Stimulated activated naive B cell treated with anti-CD40 and anti-IgM and Interleukin-4, amounts not matched to agents 10 μg/mL and 1 μg/mL and 100 μg/mL, for 72 hours (primary cell): ENCODE measurements around the gene ZSCAN12.
"Not testable (repeated sequence)": the region's sequence is repeated elsewhere in the genome, so short reads cannot be mapped to it uniquely, and the experiment has no call there.

ENCODE experiments used
- ATAC-seq, 2 donors: fragments of 150-1000 bp; cut with Tn5 transposase; replicated peaks; 2 replicates each; pipeline ENCODE4 v1.10.0; 2021; ENCODE audit warnings: moderate library complexity in 1 of 2
- DNase-seq: peaks from one replicate; pipeline ENCODE4 v3.0.0; 2021
- H3K27ac Mint-ChIP-seq: one replicate; pipeline ENCODE4 v1.8.0; 2022; ENCODE audit warnings: mild to moderate bottlenecking, mixed read lengths
- H3K27me3 Mint-ChIP-seq, 2 donors: one replicate each; pipeline ENCODE4 v1.8.0; 2022; ENCODE audit warnings: mixed read lengths in 2 of 2
- H3K36me3 Mint-ChIP-seq, 2 donors: one replicate each; pipeline ENCODE4 v1.8.0; 2022; ENCODE audit warnings: mixed read lengths in 2 of 2, mild to moderate bottlenecking in 1 of 2
- H3K4me1 Mint-ChIP-seq, 2 donors: one replicate each; pipeline ENCODE4 v1.8.0; 2022; ENCODE audit warnings: mixed read lengths in 2 of 2, mild to moderate bottlenecking in 1 of 2
- H3K4me3 Mint-ChIP-seq, 2 donors: one replicate each; pipeline ENCODE4 v1.8.0; 2022; ENCODE audit warnings: mild to moderate bottlenecking in 2 of 2, mixed read lengths in 2 of 2, moderate library complexity in 1 of 2
- H3K9me3 Mint-ChIP-seq, 2 donors: one replicate each; pipeline ENCODE4 v1.8.0; 2022; ENCODE audit warnings: mixed read lengths in 2 of 2, mild to moderate bottlenecking in 1 of 2

The ZSCAN12 gene

DNA sequence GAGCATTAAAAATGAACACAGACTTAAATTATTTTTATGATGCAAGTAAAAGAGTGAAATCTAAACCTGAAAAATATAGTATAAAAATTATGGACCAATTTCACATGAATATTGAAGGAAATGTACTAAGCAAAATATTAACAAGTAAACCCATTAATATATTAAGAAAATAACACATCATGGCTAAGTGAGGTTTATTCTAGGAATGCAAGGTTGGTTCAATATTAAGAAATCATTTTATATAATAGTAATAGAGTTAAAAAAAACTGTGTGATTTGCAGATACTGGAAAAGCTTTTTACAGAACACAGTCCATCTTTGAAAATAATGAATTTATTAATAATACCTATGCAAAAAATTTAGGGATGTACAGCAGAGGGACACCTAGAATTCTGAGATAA is 20.9 kb downstream of the ZSCAN12 start:
- H3K27me3 Mint-ChIP-seq, result no peaks in the 10 kb centered on the region
- peaks cover 16 to 30% of the 10 kb centered on the region in 2 donors for H3K4me1 Mint-ChIP-seq
- peaks cover 0 to 8% of the 10 kb centered on the region in 2 donors for H3K9me3 Mint-ChIP-seq
- ATAC-seq (no peak), DNase-seq (no peak)
- no peak overlapping the region for H3K27ac Mint-ChIP-seq
- peaks cover 39 to 48% of the 10 kb centered on the region in 2 donors for H3K36me3 Mint-ChIP-seq
- no peak overlapping the region for H3K4me3 Mint-ChIP-seq

DNA sequence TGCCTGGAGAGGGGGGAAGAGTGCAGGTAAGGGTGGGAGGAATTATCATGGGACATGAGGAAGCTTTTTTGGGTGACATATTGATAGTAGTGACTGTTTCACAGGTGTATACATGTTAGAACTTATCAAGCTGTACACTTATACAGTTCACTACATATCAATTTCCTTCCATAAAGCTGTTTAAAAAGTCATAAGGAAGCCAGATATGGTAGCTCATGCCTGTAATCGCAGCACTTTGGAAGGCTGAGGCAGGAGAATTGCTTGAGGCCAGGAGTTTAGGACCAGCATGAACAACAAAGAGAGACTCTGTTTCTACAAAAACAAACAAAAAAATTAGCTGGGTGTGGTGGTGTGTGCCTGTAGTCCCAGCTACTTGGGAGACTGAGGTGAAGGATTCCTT is 21.7 kb downstream of the ZSCAN12 start:
- Mint-ChIP-seq H3K27ac (no peak overlapping the region), H3K4me1 (peaks cover 10 to 22% of the 10 kb centered on the region in 2 donors), H3K36me3 (peaks cover 36 to 42% of the 10 kb centered on the region in 2 donors), H3K9me3 (peaks cover 0 to 5% of the 10 kb centered on the region in 2 donors), H3K4me3 (no peak overlapping the region), H3K27me3 (no peaks in the 10 kb centered on the region)
- DNase-seq (no peak), ATAC-seq (no peak)

DNA sequence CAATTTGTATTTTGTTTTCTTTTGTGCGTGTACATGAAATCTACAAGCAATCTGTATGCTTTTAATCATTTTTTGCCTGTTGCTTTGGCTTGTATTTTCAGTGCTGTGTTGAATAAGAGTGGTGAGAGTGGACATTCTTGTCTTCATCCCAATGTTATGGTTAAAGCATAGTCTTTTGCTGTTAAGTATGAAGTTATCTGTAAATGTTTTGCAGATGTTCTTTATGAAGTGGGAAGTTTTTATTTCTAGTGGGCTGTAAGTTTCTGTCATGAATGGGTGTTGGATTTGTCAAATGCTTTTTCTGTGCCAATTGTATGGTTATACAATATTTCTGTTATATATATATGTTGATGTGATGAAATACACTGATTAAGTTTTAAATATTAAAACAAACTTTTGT is 25.6 kb downstream of the ZSCAN12 start:
- Mint-ChIP-seq H3K4me3 (no peak overlapping the region), H3K27ac (no peak overlapping the region), H3K27me3 (no peaks in the 10 kb centered on the region), H3K9me3 (peaks cover 0 to 3% of the 10 kb centered on the region in 2 donors), H3K36me3 (peaks cover 10 to 12% of the 10 kb centered on the region in 2 donors), H3K4me1 (peaks cover 5 to 10% of the 10 kb centered on the region in 2 donors)
- ATAC-seq (no peak), DNase-seq (no peak)

DNA sequence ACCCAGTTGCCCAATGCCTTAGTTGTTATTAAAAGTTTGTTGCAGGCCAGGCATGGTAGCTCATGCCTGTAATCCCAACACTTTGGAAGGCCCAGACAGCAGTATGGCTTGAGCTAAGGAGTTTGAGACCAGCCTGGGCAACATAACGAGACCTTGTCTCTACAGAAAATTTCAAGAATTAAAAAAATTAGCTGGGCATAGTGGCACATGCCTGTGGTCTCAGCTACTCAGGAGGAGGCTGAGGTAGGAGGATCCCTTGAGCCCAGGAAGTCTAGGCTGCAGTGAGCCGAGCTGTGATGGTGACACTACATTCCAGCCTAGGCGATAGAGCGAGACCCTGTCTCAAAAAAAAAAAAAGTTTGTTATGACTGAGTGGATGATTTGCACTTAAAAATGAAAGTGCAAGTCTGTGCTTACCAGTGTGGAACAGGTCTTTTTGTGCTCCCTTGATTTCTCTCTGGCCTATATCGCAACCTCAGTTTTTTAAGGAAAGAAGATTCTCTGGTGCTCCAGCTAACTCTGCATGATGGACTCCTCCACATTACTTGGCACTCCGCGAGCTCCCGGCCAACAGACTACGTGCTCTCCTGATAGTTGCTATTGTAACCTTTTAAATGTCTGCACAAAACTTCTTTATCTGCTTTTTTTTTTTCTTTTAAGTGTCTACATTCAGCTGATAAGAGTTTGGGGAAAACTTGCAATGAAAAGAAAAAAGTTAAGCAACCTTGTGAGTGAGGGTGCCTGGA is 27.7 kb downstream of the ZSCAN12 start:
- Mint-ChIP-seq H3K27me3 (no peaks in the 10 kb centered on the region), H3K4me1 (peaks cover 8 to 20% of the 10 kb centered on the region in 2 donors), H3K27ac (no peak overlapping the region), H3K4me3 (peak overlapping the region in 1 of 2 donors; percentile 39), H3K9me3 (no peaks in the 10 kb centered on the region), H3K36me3 (peaks cover 13 to 16% of the 10 kb centered on the region in 2 donors)
- DNase-seq (no peak), ATAC-seq (peak; percentile 82 to 87)

DNA sequence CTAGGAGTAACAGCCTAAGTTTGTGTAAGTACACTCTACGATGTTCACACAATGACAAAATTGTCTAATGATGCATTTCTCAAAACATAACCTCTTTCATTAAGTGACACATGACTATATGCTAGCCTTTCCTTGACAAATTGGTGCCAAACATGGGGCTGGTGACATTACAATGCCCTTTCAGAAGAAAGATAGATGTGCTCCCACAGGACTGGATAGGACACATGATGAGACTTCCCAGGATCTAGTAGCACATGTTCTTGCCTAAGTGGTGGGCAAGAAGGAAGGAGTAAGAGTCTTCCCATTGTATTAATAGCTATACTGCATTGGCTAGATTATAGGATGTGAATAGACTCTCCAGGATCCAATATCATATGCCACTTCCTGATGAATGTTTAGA is 28.3 kb downstream of the ZSCAN12 start:
- H3K27me3 Mint-ChIP-seq, result no peaks in the 10 kb centered on the region
- H3K4me1 Mint-ChIP-seq, result peaks cover 8 to 20% of the 10 kb centered on the region in 2 donors
- no peak overlapping the region for H3K27ac Mint-ChIP-seq
- no peaks in the 10 kb centered on the region for H3K9me3 Mint-ChIP-seq
- H3K36me3 Mint-ChIP-seq, result peaks cover 16 to 19% of the 10 kb centered on the region in 2 donors
- H3K4me3 Mint-ChIP-seq, result no peak overlapping the region
- ATAC-seq, result no peak
- DNase-seq, result no peak

DNA sequence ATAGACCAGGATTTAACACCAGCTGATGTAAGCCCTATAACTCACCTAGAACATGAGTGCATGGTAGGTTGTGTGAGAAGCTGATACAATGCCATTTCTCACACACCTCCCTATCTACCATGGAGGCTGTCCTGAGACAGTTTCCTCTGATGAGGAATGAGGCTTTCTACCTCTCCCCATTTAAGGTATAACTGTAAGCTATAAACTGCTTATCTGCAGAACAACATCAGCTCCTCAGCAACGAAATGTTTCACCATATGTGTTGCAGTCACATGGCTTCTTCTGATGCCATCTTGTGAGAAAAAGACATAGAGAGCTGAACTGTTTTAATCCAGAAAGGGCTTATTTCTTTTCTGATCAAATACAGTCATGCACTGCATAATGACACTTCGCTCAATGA is 29.1 kb downstream of the ZSCAN12 start:
- DNase-seq (no peak), ATAC-seq (no peak)
- Mint-ChIP-seq H3K4me3 (no peak overlapping the region), H3K27me3 (no peaks in the 10 kb centered on the region), H3K9me3 (no peaks in the 10 kb centered on the region), H3K4me1 (peaks cover 8 to 20% of the 10 kb centered on the region in 2 donors), H3K36me3 (peaks cover 24 to 25% of the 10 kb centered on the region in 2 donors), H3K27ac (no peak overlapping the region)

DNA sequence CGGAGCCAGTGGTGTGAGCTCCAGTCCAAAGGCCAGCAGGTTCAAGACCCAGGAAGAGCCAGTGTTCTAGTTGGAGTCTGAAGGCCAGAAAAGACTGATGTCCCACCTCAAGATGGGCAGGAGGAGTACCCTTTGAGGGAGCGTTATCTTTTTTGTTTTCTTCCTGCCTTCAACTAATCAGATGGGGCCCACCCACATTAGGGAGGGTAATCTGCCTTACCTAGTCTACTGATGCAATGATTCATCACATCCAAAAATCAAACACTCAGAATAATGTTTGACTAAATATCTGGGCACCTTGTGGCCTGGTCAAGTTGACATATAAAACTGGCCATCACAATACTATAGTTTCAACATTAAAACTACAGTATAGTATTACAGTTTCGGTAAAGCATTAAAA is 30.1 kb downstream of the ZSCAN12 start:
- Mint-ChIP-seq H3K4me1 (peaks cover 8 to 20% of the 10 kb centered on the region in 2 donors), H3K9me3 (no peaks in the 10 kb centered on the region), H3K27ac (no peak overlapping the region), H3K4me3 (no peak overlapping the region), H3K27me3 (no peaks in the 10 kb centered on the region), H3K36me3 (peaks cover 28 to 30% of the 10 kb centered on the region in 2 donors)
- DNase-seq, result no peak
- no peak for ATAC-seq

DNA sequence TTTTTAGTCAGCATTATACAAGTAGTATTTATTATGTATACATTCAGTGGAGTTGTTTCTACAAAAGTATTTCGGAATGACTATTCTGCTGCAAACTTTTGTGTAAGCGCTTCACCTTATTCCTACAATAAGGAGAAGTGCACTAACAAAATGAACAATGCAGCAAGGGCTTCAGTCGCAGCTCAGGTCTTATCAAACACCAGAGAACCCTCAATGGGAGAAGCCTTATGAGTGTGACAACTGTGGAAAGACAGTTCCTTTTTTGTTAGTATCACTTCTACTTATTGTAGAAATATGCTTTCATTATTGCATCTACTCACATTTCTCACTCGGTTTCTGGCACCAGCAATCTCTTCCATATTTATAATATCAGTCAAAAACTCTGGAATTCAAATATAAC is 31.0 kb downstream of the ZSCAN12 start:
- Mint-ChIP-seq H3K4me1 (peaks cover 8 to 20% of the 10 kb centered on the region in 2 donors), H3K4me3 (no peak overlapping the region), H3K9me3 (no peaks in the 10 kb centered on the region), H3K36me3 (peaks cover 32 to 33% of the 10 kb centered on the region in 2 donors), H3K27me3 (no peaks in the 10 kb centered on the region), H3K27ac (peak overlapping the region; percentile 31)
- peak; percentile 96 for ATAC-seq
- peak; percentile 17 for DNase-seq

DNA sequence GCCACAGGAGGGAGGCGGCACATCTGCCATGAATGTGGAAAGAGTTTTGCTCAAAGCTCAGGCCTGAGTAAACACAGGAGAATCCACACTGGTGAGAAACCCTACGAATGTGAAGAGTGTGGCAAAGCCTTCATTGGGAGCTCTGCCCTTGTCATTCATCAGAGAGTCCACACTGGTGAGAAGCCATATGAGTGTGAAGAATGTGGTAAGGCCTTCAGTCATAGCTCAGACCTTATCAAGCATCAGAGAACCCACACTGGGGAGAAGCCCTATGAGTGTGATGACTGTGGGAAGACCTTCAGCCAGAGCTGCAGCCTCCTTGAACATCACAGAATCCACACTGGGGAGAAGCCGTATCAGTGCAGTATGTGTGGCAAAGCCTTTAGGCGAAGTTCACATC is 34.0 kb downstream of the ZSCAN12 start:
- not testable (repeated sequence) for DNase-seq, H3K9me3 Mint-ChIP-seq, ATAC-seq, H3K27me3 Mint-ChIP-seq, H3K4me1 Mint-ChIP-seq, H3K4me3 Mint-ChIP-seq
- Mint-ChIP-seq H3K36me3 (peaks cover 41 to 46% of the 10 kb centered on the region in 2 donors), H3K27ac (peak overlapping the region; percentile 81)

DNA sequence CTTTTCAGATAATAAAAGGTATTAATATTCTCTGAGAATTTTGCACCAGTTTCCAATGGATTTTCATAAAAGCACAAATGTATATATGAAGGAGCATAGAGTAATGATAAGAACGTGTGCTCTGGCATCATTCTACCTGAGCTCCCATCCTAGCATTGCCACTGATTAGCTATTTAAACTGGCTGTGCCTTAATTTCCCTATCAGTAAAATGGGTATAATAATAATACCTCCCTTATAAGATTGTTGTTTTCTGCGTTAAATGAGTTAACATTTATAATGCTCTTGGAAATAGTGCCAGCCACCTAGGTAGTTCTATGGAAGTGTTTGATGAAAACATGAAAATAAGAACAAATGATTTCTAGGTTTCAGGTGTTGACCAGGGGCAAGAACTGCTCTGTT is 38.6 kb downstream of the ZSCAN12 start:
- DNase-seq (no peak), ATAC-seq (no peak)
- no peaks in the 10 kb centered on the region for H3K9me3 Mint-ChIP-seq
- peaks cover 4 to 13% of the 10 kb centered on the region in 2 donors for H3K4me1 Mint-ChIP-seq
- peaks cover 30 to 39% of the 10 kb centered on the region in 2 donors for H3K36me3 Mint-ChIP-seq
- H3K27ac Mint-ChIP-seq, result no peak overlapping the region
- no peak overlapping the region for H3K4me3 Mint-ChIP-seq
- H3K27me3 Mint-ChIP-seq, result no peaks in the 10 kb centered on the region

DNA sequence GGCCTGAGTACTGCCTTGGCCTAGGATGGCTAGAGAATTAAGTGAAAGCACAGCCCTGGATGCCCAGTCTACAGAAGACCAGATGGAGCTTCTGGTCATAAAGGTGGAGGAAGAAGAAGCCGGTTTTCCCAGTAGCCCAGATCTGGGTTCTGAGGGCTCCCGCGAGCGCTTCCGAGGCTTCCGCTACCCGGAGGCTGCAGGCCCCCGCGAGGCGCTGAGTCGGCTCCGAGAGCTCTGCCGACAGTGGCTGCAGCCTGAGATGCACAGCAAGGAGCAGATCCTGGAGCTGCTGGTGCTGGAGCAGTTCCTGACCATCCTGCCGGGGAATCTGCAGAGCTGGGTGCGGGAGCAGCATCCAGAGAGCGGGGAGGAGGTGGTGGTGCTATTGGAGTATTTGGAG is 40.0 kb downstream of the ZSCAN12 start:
- H3K36me3 Mint-ChIP-seq, result peaks cover 17 to 25% of the 10 kb centered on the region in 2 donors
- H3K27me3 Mint-ChIP-seq, H3K4me3 Mint-ChIP-seq, H3K9me3 Mint-ChIP-seq, H3K27ac Mint-ChIP-seq, DNase-seq, ATAC-seq: not testable (repeated sequence)
- H3K4me1 Mint-ChIP-seq, result peaks cover 8 to 22% of the 10 kb centered on the region in 2 donors

DNA sequence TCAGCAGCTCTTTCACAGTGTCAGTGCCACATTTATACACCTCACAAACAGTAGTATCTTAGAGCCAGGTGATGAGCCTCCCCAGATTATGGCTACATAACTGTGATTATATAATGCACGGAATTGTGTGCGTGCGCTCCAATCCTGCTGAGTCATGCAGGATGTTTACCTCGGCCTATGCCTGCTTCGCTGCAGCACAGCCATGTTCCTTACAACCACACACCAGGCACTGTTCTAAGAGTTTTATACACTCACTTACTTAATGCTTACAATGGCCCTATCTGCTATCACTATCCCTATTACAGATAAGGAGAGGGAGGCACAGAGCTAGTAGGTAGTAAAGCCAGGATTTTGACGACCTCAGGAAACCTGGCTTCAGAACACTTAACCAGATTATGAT is 42.5 kb downstream of the ZSCAN12 start:
- Mint-ChIP-seq H3K27me3 (no peaks in the 10 kb centered on the region), H3K9me3 (no peaks in the 10 kb centered on the region), H3K4me1 (peaks cover 13 to 40% of the 10 kb centered on the region in 2 donors), H3K36me3 (peaks cover 4 to 14% of the 10 kb centered on the region in 2 donors), H3K27ac (no peak overlapping the region), H3K4me3 (no peak overlapping the region)
- DNase-seq, result no peak
- ATAC-seq, result no peak

DNA sequence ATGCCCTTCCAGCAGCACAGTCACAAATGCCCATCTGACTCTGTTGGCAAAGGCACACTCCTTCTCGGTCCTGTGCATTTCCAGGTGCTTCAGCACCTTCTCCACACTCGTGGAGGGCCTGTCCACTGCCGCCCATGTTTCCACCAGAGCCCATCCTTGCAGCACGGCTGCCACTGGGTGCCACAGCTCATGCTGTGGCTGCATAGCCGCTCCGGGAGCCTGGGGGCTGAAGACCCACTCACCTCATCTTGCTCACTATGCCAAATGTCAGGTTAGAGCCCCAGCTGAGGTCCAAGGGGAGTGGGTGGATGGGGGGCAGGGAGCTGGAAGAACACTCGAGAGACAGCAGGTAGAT is 42.9 kb downstream of the ZSCAN12 start:
- DNase-seq (no peak), ATAC-seq (no peak)
- Mint-ChIP-seq H3K4me1 (peaks cover 13 to 44% of the 10 kb centered on the region in 2 donors), H3K4me3 (no peak overlapping the region), H3K36me3 (peaks cover 4 to 10% of the 10 kb centered on the region in 2 donors), H3K27ac (no peak overlapping the region), H3K9me3 (peaks cover 0 to under 1% of the 10 kb centered on the region in 2 donors), H3K27me3 (no peaks in the 10 kb centered on the region)

DNA sequence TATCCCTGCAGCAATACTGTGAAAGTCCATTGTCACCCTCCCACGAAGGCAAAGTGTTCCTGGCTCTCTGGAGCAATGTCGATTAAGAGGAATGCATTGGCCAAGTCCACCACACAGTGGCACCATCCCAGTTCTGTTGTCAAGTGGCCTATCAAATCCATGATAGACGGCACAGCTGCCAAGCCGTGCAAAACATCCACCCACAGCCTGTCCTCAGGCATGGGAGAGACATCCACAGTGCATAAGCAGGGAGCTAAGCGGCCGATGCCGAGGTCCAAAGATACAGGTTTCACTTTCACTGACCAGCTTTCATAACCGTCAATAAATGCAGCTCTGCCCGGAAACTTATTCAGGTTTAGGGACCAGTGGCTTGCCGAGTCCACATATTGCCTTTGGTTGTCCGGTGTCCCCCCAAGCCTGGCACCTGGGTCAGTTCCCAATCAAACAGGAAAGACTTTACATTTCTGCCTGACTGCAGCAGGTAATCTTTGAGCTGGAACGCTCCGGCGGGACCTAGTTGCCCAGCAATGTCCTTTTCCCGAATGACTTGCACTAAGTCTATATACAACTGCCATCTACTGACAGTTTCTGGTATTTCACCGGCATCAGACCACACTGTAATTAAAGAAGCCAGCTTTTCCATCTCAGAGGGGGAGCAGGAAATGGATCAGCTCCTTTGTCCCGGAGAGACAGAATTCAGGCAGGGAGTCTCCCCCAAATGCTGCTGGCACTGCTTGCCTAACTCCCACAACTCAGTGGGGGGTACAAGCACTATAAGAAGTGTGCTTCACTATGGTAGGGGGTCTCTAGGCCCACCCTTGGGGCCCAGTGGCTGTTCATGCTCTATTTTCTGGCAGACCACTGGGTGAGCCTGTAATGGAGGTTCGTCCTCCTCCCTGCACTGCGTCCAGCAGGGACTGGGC is 43.5 kb downstream of the ZSCAN12 start:
- H3K27me3 Mint-ChIP-seq, result no peaks in the 10 kb centered on the region
- ATAC-seq, result peak; percentile 84 to 85
- H3K4me3 Mint-ChIP-seq, result peak overlapping the region; percentile 89 to 91
- H3K4me1 Mint-ChIP-seq, result peaks cover 16 to 51% of the 10 kb centered on the region in 2 donors
- peaks cover 4 to 10% of the 10 kb centered on the region in 2 donors for H3K36me3 Mint-ChIP-seq
- peaks cover 0 to 2% of the 10 kb centered on the region in 2 donors for H3K9me3 Mint-ChIP-seq
- H3K27ac Mint-ChIP-seq, result peak overlapping the region; percentile 71
- DNase-seq, result peak; percentile 57
